ENCODE data around the gene EXOSC2.

GRCh38 chr9:130663258-130663976 is 30.2 kb upstream of the EXOSC2 start:
- TF ChIP-seq TAF1 (IDR thresholded peaks at IDR 0.05; ENCODE audit: low read depth, low read length) (no peak), CTCF (IDR thresholded peaks at IDR 0.05; ENCODE audit: control extremely low read depth in 1 of 3, insufficient read depth in 1 of 3, low read depth in 1 of 3, low read length in 3 of 3) (no peak), ATF3 (IDR thresholded peaks at IDR 0.05; ENCODE audit: insufficient read depth, low read depth, low read length) (no peak), POLR2AphosphoS5 (IDR thresholded peaks at IDR 0.05; ENCODE audit: low read depth, low read length) (no peak)

Measured in H1 (cell line).